HepG2 (cell line): Measurements from ENCODE around the gene FAM83F. TPM values are rescaled to one million over a fixed set of nuclear protein-coding genes. Genes with fewer than 3 reads are reported as not detected.

ENCODE experiments used
- ATAC-seq: fragments of 200-7000 bp; cut with Tn5 transposase; 3 replicates; pipeline ENCODE4 v1.9.1; 2020; ENCODE audit warnings: mild to moderate bottlenecking, moderate library complexity
- BruUV-seq: library from RNA; stranded (reverse); fragments of 400-500 nt; replicated peaks from 2 replicates; lab custom pipeline; 2021; lab: Mats Ljungman, UMichigan
- CTCF ChIA-PET: fragments of 300-600 bp; formaldehyde crosslinking; extraction: SDS; loops from one replicate; lab custom pipeline; 2021; ENCODE audit warnings: low total read pairs, inconsistent platforms, low intra/inter-chr PET ratio; lab: Yijun Ruan, JAX
- POLR2A ChIA-PET: fragments of 350-600 bp; sonication (Branson Sonifier 250); formaldehyde crosslinking; loops from one replicate; lab custom pipeline; 2020; ENCODE audit warnings: antibody characterized with exemption, inconsistent platforms; lab: Yijun Ruan, JAX
- DNase-seq: peaks from one replicate; pipeline ENCODE4 v3.0.0-alpha.2; 2015; ENCODE audit warnings: low spot score
- FAIRE-seq: peaks from 3 replicates; lab custom pipeline; 2011; peaks lifted over from hg19 to GRCh38; lab: Jason Lieb, UNC
- H2AFZ ChIP-seq: one replicate; pipeline ENCODE4 v1.6.1; 2011; ENCODE audit warnings: low read length, inconsistent platforms
- H3K27ac ChIP-seq: fragments of 300-600 bp; 3 replicates; pipeline ENCODE4 v1.8.0; 2011; ENCODE audit warnings: mixed run types, mild to moderate bottlenecking, mixed read lengths, low read length, inconsistent platforms; ENCODE audit not compliant: insufficient read depth; ENCODE audit errors: extremely low read length
- H3K27me3 ChIP-seq, 2 experiments: fragments of 200-600 bp in 1 of 2; 2 replicates in 1 of 2; 3 replicates in 1 of 2; pipeline versions ENCODE4 v1.6.0 to v1.8.0; 2011; ENCODE audit warnings: low read length in 2 of 2, mild to moderate bottlenecking in 2 of 2, moderate library complexity in 2 of 2, inconsistent platforms in 1 of 2; ENCODE audit not compliant: insufficient read depth in 2 of 2, control insufficient read depth in 1 of 2
- H3K36me3 ChIP-seq, 2 experiments: fragments of 200-600 bp in 1 of 2; replicated peaks in 1 of 2; 2 replicates in 1 of 2; 3 replicates in 1 of 2; pipeline versions ENCODE4 v1.5.1 to v1.8.0; 2011; ENCODE audit warnings: low read length in 2 of 2, inconsistent platforms in 1 of 2; ENCODE audit not compliant: insufficient read depth in 2 of 2, control insufficient read depth in 1 of 2
- H3K4me1 ChIP-seq: 2 replicates; pipeline ENCODE4 v1.5.1; 2012; ENCODE audit warnings: low read length, inconsistent platforms; ENCODE audit not compliant: insufficient read depth
- H3K4me2 ChIP-seq: 2 replicates; pipeline ENCODE4 v1.6.0; 2011; ENCODE audit warnings: low read depth, low read length, inconsistent platforms
- H3K4me3 ChIP-seq, 3 experiments: fragments of 200-600 bp in 1 of 3; sonication (generic), shearing (Covaris generic) in 1 of 3; replicated peaks in 1 of 3; 2 replicates each; pipeline ENCODE4 v1.5.1; 2011 to 2016; ENCODE audit warnings: low read length in 3 of 3, inconsistent platforms in 2 of 3, low read depth in 2 of 3, mild to moderate bottlenecking in 2 of 3, control low read depth in 1 of 3, mixed read lengths in 1 of 3; ENCODE audit not compliant: insufficient read depth in 1 of 3
- H3K79me2 ChIP-seq: one replicate; pipeline ENCODE4 v1.6.1; 2011; ENCODE audit warnings: low read length, inconsistent platforms; ENCODE audit not compliant: insufficient read depth
- H3K9ac ChIP-seq: 2 replicates; pipeline ENCODE4 v1.6.0; 2011; ENCODE audit warnings: mild to moderate bottlenecking, low read depth, low read length, inconsistent platforms; ENCODE audit not compliant: insufficient read depth
- H3K9me3 ChIP-seq: 2 replicates; pipeline ENCODE4 v1.5.1; 2012; ENCODE audit warnings: mild to moderate bottlenecking, low read length
- H4K20me1 ChIP-seq: 2 replicates; pipeline ENCODE4 v1.6.0; 2011; ENCODE audit warnings: inconsistent platforms, mild to moderate bottlenecking, low read length, moderate library complexity; ENCODE audit not compliant: insufficient read depth
- BATF2 ChIP-seq: sonication (generic); formaldehyde crosslinking; IDR thresholded peaks from 2 replicates; pipeline ENCODE4 v1.8.0; 2022; ENCODE audit warnings: mild to moderate bottlenecking, missing genetic modification reagents, moderate library complexity
- EP300 ChIP-seq, 3 experiments: sonication (generic) in 1 of 3; formaldehyde crosslinking in 1 of 3; IDR thresholded peaks; 2 replicates each; pipeline versions ENCODE4 v1.5.1 to v1.6.1; 2011 to 2020; ENCODE audit warnings: low read depth in 2 of 3, low read length in 2 of 3, borderline replicate concordance in 1 of 3, improper control_type of control experiment in 1 of 3, mild to moderate bottlenecking in 1 of 3, missing genetic modification reagents in 1 of 3, moderate library complexity in 1 of 3
- GMEB1 ChIP-seq: sonication (generic); formaldehyde crosslinking; IDR thresholded peaks from 2 replicates; pipeline ENCODE4 v1.5.1; 2020; ENCODE audit warnings: missing genetic modification reagents, mild to moderate bottlenecking, borderline replicate concordance
- KDM6A ChIP-seq: IDR thresholded peaks from 2 replicates; pipeline ENCODE4 v1.6.1; 2016; ENCODE audit warnings: low read depth
- POLR2G ChIP-seq: fragments of 200-400 bp; formaldehyde crosslinking; IDR thresholded peaks from 2 replicates; pipeline ENCODE4 v1.6.1; 2018; ENCODE audit warnings: mild to moderate bottlenecking, low read depth, low read length, moderate library complexity
- TFDP2 ChIP-seq: sonication (generic); formaldehyde crosslinking; IDR thresholded peaks from 2 replicates; pipeline ENCODE4 v1.4.0; 2020; ENCODE audit warnings: missing genetic modification reagents
- ZFP90 ChIP-seq: sonication (generic); formaldehyde crosslinking; IDR thresholded peaks from 2 replicates; pipeline ENCODE4 v1.8.0; 2022; ENCODE audit warnings: missing genetic modification reagents, mild to moderate bottlenecking, inconsistent platforms, borderline replicate concordance
- ZNF317 ChIP-seq: sonication (generic); formaldehyde crosslinking; IDR thresholded peaks from 2 replicates; pipeline ENCODE4 v1.5.0; 2020; ENCODE audit warnings: mild to moderate bottlenecking, missing genetic modification reagents
- ZNF343 ChIP-seq: sonication (generic); formaldehyde crosslinking; IDR thresholded peaks from 2 replicates; pipeline ENCODE4 v1.4.0; 2020; ENCODE audit warnings: mild to moderate bottlenecking, missing genetic modification reagents
- ZNF724P ChIP-seq: sonication (generic); formaldehyde crosslinking; IDR thresholded peaks from 2 replicates; pipeline ENCODE4 v1.8.0; 2022; ENCODE audit warnings: missing genetic modification reagents, borderline replicate concordance
- WGBS: methylation state at CpG from one replicate; pipeline ENCODE4 v1.1.6; 2017; ENCODE audit warnings: low lambda C conversion rate; 5-methylcytosine and 5-hydroxymethylcytosine counted together
- in situ Hi-C: cut with HindIII; loops from 2 replicates; pipeline ENCODE4 v1.10.0; 2017; ENCODE audit warnings: low pct_unique_long_range_greater_than_20kb; ENCODE audit not compliant: extremely low pct_ligation_motif_present
- intact Hi-C: fragments of 100-400 bp; cut with micrococcal nuclease; formaldehyde crosslinking; loops from one replicate; pipeline ENCODE4 v1.10.0; 2022; ENCODE audit not compliant: unreplicated experiment
- polyA plus RNA-seq, 8 experiments: library from polyadenylated mRNA; depleted of rRNA in 3 of 8; stranded (reverse) in 7 of 8; unstranded in 1 of 8; fragments of >200 nt; fragmentation: Illumina TruSeq in 4 of 8; extraction: Trizol in 4 of 8; gene quantifications; 2 replicates each; pipeline versions ENCODE4 v1.2.1 to v1.2.3, GENCODE V29; 2011 to 2016; ENCODE audit warnings: low read depth in 4 of 8, missing spikeins in 1 of 8, mixed read lengths in 1 of 8; ENCODE audit not compliant: insufficient read depth in 1 of 8
- total RNA-seq, 5 experiments: library from RNA; depleted of rRNA; stranded (reverse); fragments of >200 nt; fragmentation: Illumina TruSeq; extraction: Trizol; gene quantifications; 2 replicates each; pipeline ENCODE4 v1.2.3, GENCODE V29; 2016; ENCODE audit warnings: low read depth in 1 of 5

FAM83F gene
- total and polyA plus RNA-seq, 2 of the 13 experiments (the other 11 are each of a cell fraction or from before 2014, with no cell fraction given) = not detected

GRCh38 chr22:39994041-39994565 is 651 bp upstream of the FAM83F start (continued):
- TF ChIP-seq GMEB1 (CRISPR knock-in tag) (no peak), ZNF317 (CRISPR knock-in tag) (no peak), KDM6A (CRISPR knock-in tag) (no peak), ZNF343 (CRISPR knock-in tag) (no peak)

- in situ Hi-C loops = no loop called here
- no peaks in the 10 kb centered on the region for H3K79me2 ChIP-seq
- H3K27ac ChIP-seq = no peak overlapping the region
- POLR2A ChIA-PET = no interaction called here
- H3K36me3 ChIP-seq = no peaks in the 10 kb centered on the region
- FAIRE-seq (no peak), ATAC-seq (no peak), DNase-seq (no peak)
- WGBS = 53% methylated on average over 16 of the region's 35 CpGs
- CTCF ChIA-PET = no interaction called here
- BruUV-seq = no TSS peak
- H3K4me1 ChIP-seq = peaks cover 50% of the 10 kb centered on the region
- TF ChIP-seq BATF2 (CRISPR knock-in tag) (no peak), ZNF724P (CRISPR knock-in tag) (no peak), ZFP90 (CRISPR knock-in tag) (no peak), POLR2G (no peak), TFDP2 (CRISPR knock-in tag) (no peak), EP300 (IDR thresholded peaks at IDR 0.05; ENCODE audit: low read depth in 2 of 2, low read length in 2 of 2) (no peak), EP300 (CRISPR knock-in tag; IDR thresholded peaks at IDR 0.05; ENCODE audit: borderline replicate concordance) (no peak)
- no peak overlapping the region for H2AFZ ChIP-seq
- no peak overlapping the region for H3K4me3 ChIP-seq
- H3K27me3 ChIP-seq = peaks cover 2 to 23% of the 10 kb centered on the region in 2 experiments; a peak in 2 of 5 replicates
- no peaks in the 10 kb centered on the region for H3K9me3 ChIP-seq
- no peaks in the 10 kb centered on the region for H4K20me1 ChIP-seq
- H3K4me2 ChIP-seq = no peak overlapping the region
- no peak overlapping the region for H3K9ac ChIP-seq
- intact Hi-C loops = no loop called here
These were observed 869 bp downstream of the FAM83F start for GRCh38 chr22:39995393-39996252.
